Common myeloid progenitor, CD34-positive (primary cell): ENCODE measurements around the gene DGKB.

ENCODE experiments used
- CTCF ChIA-PET: fragments of 350-600 bp; sonication (Branson Sonifier 250); formaldehyde crosslinking; loops from one replicate; lab custom pipeline; 2021; ENCODE audit warnings: antibody characterized with exemption; lab: Charles Lee
- POLR2A ChIA-PET: fragments of 350-600 bp; sonication (Branson Sonifier 250); formaldehyde crosslinking; loops from one replicate; lab custom pipeline; 2021; ENCODE audit warnings: antibody characterized with exemption; lab: Charles Lee
- DNase-seq, 3 donors: peaks; one replicate each; pipeline versions ENCODE4 v3.0.0 to v3.0.0-alpha.2; 2013
- H3K27ac ChIP-seq, 2 experiments: 1 replicate in 1 of 2; 2 replicates in 1 of 2; pipeline ENCODE4 v1.7.0; 2013; ENCODE audit warnings: inconsistent platforms in 2 of 2, low read length in 2 of 2, mild to moderate bottlenecking in 2 of 2, low read depth in 1 of 2, moderate library complexity in 1 of 2; ENCODE audit not compliant: severe bottlenecking in 2 of 2, insufficient read depth in 1 of 2, poor library complexity in 1 of 2
- H3K27me3 ChIP-seq, 5 experiments: replicated peaks in 2 of 5; 1 replicate in 3 of 5; 2 replicates in 2 of 5; pipeline versions ENCODE4 v1.6.1 to v1.7.0; 2013; ENCODE audit warnings: low read length in 4 of 5, mild to moderate bottlenecking in 2 of 5, moderate library complexity in 2 of 5, inconsistent platforms in 1 of 5; ENCODE audit not compliant: insufficient read depth in 5 of 5, control insufficient read depth in 4 of 5
- H3K36me3 ChIP-seq, 4 experiments: 1 replicate in 2 of 4; 2 replicates in 2 of 4; pipeline versions ENCODE4 v1.6.1 to v1.7.0; 2013; ENCODE audit warnings: low read length in 3 of 4, control low read depth in 1 of 4, mild to moderate bottlenecking in 1 of 4; ENCODE audit not compliant: control insufficient read depth in 4 of 4, insufficient read depth in 4 of 4
- H3K4me1 ChIP-seq, 4 experiments: 1 replicate in 3 of 4; 2 replicates in 1 of 4; pipeline versions ENCODE4 v1.6.1 to v1.7.1; 2013; ENCODE audit warnings: low read length in 3 of 4, mild to moderate bottlenecking in 3 of 4, control low read depth in 1 of 4, inconsistent platforms in 1 of 4, moderate library complexity in 1 of 4; ENCODE audit not compliant: control insufficient read depth in 4 of 4, insufficient read depth in 4 of 4; ENCODE audit errors: control extremely low read depth in 1 of 4
- H3K4me3 ChIP-seq, 7 experiments: 1 replicate in 4 of 7; 2 replicates in 3 of 7; pipeline versions ENCODE4 v1.5.1 to v1.7.0; 2013; ENCODE audit warnings: mild to moderate bottlenecking in 7 of 7, low read length in 6 of 7, moderate library complexity in 6 of 7, inconsistent platforms in 2 of 7, low read depth in 2 of 7, control low read depth in 1 of 7; ENCODE audit not compliant: insufficient read depth in 4 of 7, control insufficient read depth in 1 of 7; ENCODE audit errors: extremely low read depth in 1 of 7
- H3K9me3 ChIP-seq, 5 experiments: 1 replicate in 4 of 5; 2 replicates in 1 of 5; pipeline versions ENCODE4 v1.6.1 to v1.7.1; 2013; ENCODE audit warnings: low read length in 4 of 5, mild to moderate bottlenecking in 2 of 5, inconsistent platforms in 1 of 5, low read depth in 1 of 5, moderate library complexity in 1 of 5; ENCODE audit not compliant: control insufficient read depth in 4 of 5, insufficient read depth in 2 of 5; ENCODE audit errors: control extremely low read depth in 1 of 5
- WGBS: methylation state at CpG from one replicate; pipeline ENCODE4 v1.1.5; 2013; ENCODE audit not compliant: insufficient coverage; 5-methylcytosine and 5-hydroxymethylcytosine counted together

Gene DGKB

GRCh38 chr7:14666913-14667312 lies 235.6 kb downstream of the DGKB start:
- Histone ChIP-seq H3K9me3 (no peaks in the 10 kb centered on the region), H3K27ac (no peak overlapping the region), H3K27me3 (no peaks in the 10 kb centered on the region), H3K4me1 (no peaks in the 10 kb centered on the region), H3K4me3 (no peak overlapping the region), H3K36me3 (no peaks in the 10 kb centered on the region)
- WGBS, result no CpG with 5 or more reads among the region's 2 CpGs
- DNase-seq, result no peak
- ChIA-PET CTCF (interaction anchor here (0.6 kb wide), 1 partner anchor 1388 kb away, joined by 3 read pairs; no protein-coding TSS in a partner anchor), POLR2A (no interaction called here)

GRCh38 chr7:14666304-14666703 lies 236.2 kb downstream of the DGKB start:
- no peak overlapping the region for H3K4me3 ChIP-seq
- H3K4me1 ChIP-seq, result no peaks in the 10 kb centered on the region
- no peaks in the 10 kb centered on the region for H3K9me3 ChIP-seq
- no peak for DNase-seq
- no peak overlapping the region for H3K27ac ChIP-seq
- H3K36me3 ChIP-seq, result no peaks in the 10 kb centered on the region
- WGBS, result no CpG with 5 or more reads among the region's 1 CpG
- CTCF ChIA-PET, result no interaction called here
- no peaks in the 10 kb centered on the region for H3K27me3 ChIP-seq
- POLR2A ChIA-PET, result no interaction called here

- no CpG with 5 or more reads among the region's 1 CpG for WGBS
Measured at GRCh38 chr7:14639801-14640200, 262.8 kb downstream of the DGKB start.

GRCh38 chr7:14639329-14639728 lies 263.2 kb downstream of the DGKB start:
- Histone ChIP-seq H3K9me3 (peaks cover 0 to 11% (median 0%) of the 10 kb centered on the region in 5 experiments), H3K27me3 (no peaks in the 10 kb centered on the region), H3K4me3 (no peak overlapping the region), H3K36me3 (no peaks in the 10 kb centered on the region), H3K27ac (no peak overlapping the region), H3K4me1 (no peaks in the 10 kb centered on the region)
- no peak for DNase-seq
- CTCF ChIA-PET, result no interaction called here
- no CpG with 5 or more reads among the region's 2 CpGs for WGBS
- POLR2A ChIA-PET, result no interaction called here

More at GRCh38 chr7:14639801-14640200, 262.8 kb downstream of the DGKB start:
- POLR2A ChIA-PET, result no interaction called here
- no peak for DNase-seq
- Histone ChIP-seq H3K4me3 (no peak overlapping the region), H3K27me3 (no peaks in the 10 kb centered on the region), H3K9me3 (peaks cover 0 to 15% (median 0%) of the 10 kb centered on the region in 5 experiments), H3K36me3 (no peaks in the 10 kb centered on the region), H3K4me1 (no peaks in the 10 kb centered on the region), H3K27ac (no peak overlapping the region)
- CTCF ChIA-PET, result no interaction called here

- DNase-seq, result no peak
- H3K4me3 ChIP-seq, result no peak overlapping the region
- H3K9me3 ChIP-seq, result peaks cover 0 to under 1% (median 0%) of the 10 kb centered on the region in 5 experiments
- H3K4me1 ChIP-seq, result no peaks in the 10 kb centered on the region
- POLR2A ChIA-PET, result no interaction called here
- H3K27me3 ChIP-seq, result no peaks in the 10 kb centered on the region
- WGBS, result no CpG with 5 or more reads among the region's 2 CpGs
- H3K36me3 ChIP-seq, result no peaks in the 10 kb centered on the region
- CTCF ChIA-PET, result no interaction called here
- H3K27ac ChIP-seq, result no peak overlapping the region
Measured at GRCh38 chr7:14637968-14638367, 264.6 kb downstream of the DGKB start.

- Histone ChIP-seq H3K36me3 (no peaks in the 10 kb centered on the region), H3K27ac (no peak overlapping the region), H3K27me3 (no peaks in the 10 kb centered on the region), H3K9me3 (no peaks in the 10 kb centered on the region), H3K4me1 (no peaks in the 10 kb centered on the region), H3K4me3 (no peak overlapping the region)
- 100% methylated on average over 3 of the region's 4 CpGs for WGBS
- POLR2A ChIA-PET, result no interaction called here
- DNase-seq, result no peak
- CTCF ChIA-PET, result no interaction called here
Measured at GRCh38 chr7:14635955-14636354, 266.6 kb downstream of the DGKB start.

GRCh38 chr7:14630048-14630447 lies 272.5 kb downstream of the DGKB start:
- H3K36me3 ChIP-seq, result no peaks in the 10 kb centered on the region
- H3K27ac ChIP-seq, result no peak overlapping the region
- POLR2A ChIA-PET, result no interaction called here
- CTCF ChIA-PET, result no interaction called here
- no peaks in the 10 kb centered on the region for H3K27me3 ChIP-seq
- 83% methylated on average over 1 of the region's 2 CpGs for WGBS
- DNase-seq, result no peak
- H3K4me3 ChIP-seq, result no peak overlapping the region
- no peaks in the 10 kb centered on the region for H3K9me3 ChIP-seq
- H3K4me1 ChIP-seq, result no peaks in the 10 kb centered on the region
